H9 (cell line): ENCODE results near the gene TTC7B. TPM values are rescaled to one million over a fixed set of nuclear protein-coding genes. Genes with fewer than 3 reads are reported as not detected.

Source experiments
- DNase-seq: peaks from one replicate; pipeline ENCODE4 v3.0.0-alpha.2; 2017
- H2AFZ ChIP-seq: one replicate; pipeline ENCODE4 v1.6.1; 2013; ENCODE audit warnings: mild to moderate bottlenecking, low read length, control low read depth, moderate library complexity
- H2AK5ac ChIP-seq: 2 replicates; pipeline ENCODE4 v1.6.1; 2013; ENCODE audit warnings: low read length, control low read depth, mixed read lengths; ENCODE audit not compliant: insufficient read length
- H2BK120ac ChIP-seq: one replicate; pipeline ENCODE4 v1.6.1; 2013; ENCODE audit warnings: low read depth, mild to moderate bottlenecking, low read length, control low read depth, inconsistent platforms; ENCODE audit not compliant: poor library complexity, severe bottlenecking
- H2BK12ac ChIP-seq: 2 replicates; pipeline ENCODE4 v1.6.1; 2013; ENCODE audit warnings: low read length, control low read depth, mixed read lengths, low read depth; ENCODE audit not compliant: insufficient read length
- H2BK15ac ChIP-seq: 2 replicates; pipeline ENCODE4 v1.6.1; 2013; ENCODE audit warnings: low read depth, low read length, control low read depth
- H2BK20ac ChIP-seq: one replicate; pipeline ENCODE4 v1.6.1; 2013; ENCODE audit warnings: low read depth, mild to moderate bottlenecking, low read length, control low read depth, inconsistent platforms; ENCODE audit not compliant: poor library complexity, severe bottlenecking
- H2BK5ac ChIP-seq: 2 replicates; pipeline ENCODE4 v1.6.1; 2013; ENCODE audit warnings: low read length, control low read depth, mixed read lengths; ENCODE audit not compliant: insufficient read length
- H3K14ac ChIP-seq: 2 replicates; pipeline ENCODE4 v1.6.1; 2013; ENCODE audit warnings: low read length, control low read depth; ENCODE audit not compliant: insufficient read depth
- H3K18ac ChIP-seq: 2 replicates; pipeline ENCODE4 v1.6.1; 2013; ENCODE audit warnings: low read depth, mild to moderate bottlenecking, mixed read lengths, low read length, control low read depth; ENCODE audit not compliant: insufficient read length
- H3K23ac ChIP-seq: 2 replicates; pipeline ENCODE4 v1.6.1; 2013; ENCODE audit warnings: low read length, control low read depth, mixed read lengths, low read depth; ENCODE audit not compliant: insufficient read length
- H3K23me2 ChIP-seq: 2 replicates; pipeline ENCODE4 v1.6.1; 2013; ENCODE audit warnings: low read depth, mild to moderate bottlenecking, mixed read lengths, low read length, control low read depth; ENCODE audit not compliant: insufficient read length, poor library complexity, severe bottlenecking
- H3K27ac ChIP-seq: 2 replicates; pipeline ENCODE4 v1.5.1; 2013; ENCODE audit warnings: low read length, control low read depth, mixed read lengths, low read depth; ENCODE audit not compliant: insufficient read length
- H3K27me3 ChIP-seq: 2 replicates; pipeline ENCODE4 v1.6.1; 2013; ENCODE audit warnings: low read length, control low read depth, inconsistent platforms; ENCODE audit not compliant: insufficient read depth
- H3K4ac ChIP-seq: 2 replicates; pipeline ENCODE4 v1.6.1; 2013; ENCODE audit warnings: low read depth, mild to moderate bottlenecking, control low read depth, inconsistent platforms, low read length, moderate library complexity
- H3K4me1 ChIP-seq: 2 replicates; pipeline ENCODE4 v1.6.1; 2013; ENCODE audit warnings: low read length, control low read depth, inconsistent platforms; ENCODE audit not compliant: insufficient read depth
- H3K4me2 ChIP-seq: 2 replicates; pipeline ENCODE4 v1.6.1; 2013; ENCODE audit warnings: low read length, control low read depth, mixed read lengths; ENCODE audit not compliant: insufficient read length, insufficient read depth
- H3K56ac ChIP-seq: 2 replicates; pipeline ENCODE4 v1.6.1; 2013; ENCODE audit warnings: low read depth, mild to moderate bottlenecking, mixed read lengths, low read length, control low read depth; ENCODE audit not compliant: insufficient read length
- H3K79me1 ChIP-seq: 2 replicates; pipeline ENCODE4 v1.6.1; 2013; ENCODE audit warnings: low read depth, mild to moderate bottlenecking, moderate library complexity, low read length, control low read depth, inconsistent platforms; ENCODE audit not compliant: insufficient read depth, poor library complexity, severe bottlenecking
- H3K79me2 ChIP-seq: 2 replicates; pipeline ENCODE4 v1.6.1; 2013; ENCODE audit warnings: low read length, control low read depth, inconsistent platforms; ENCODE audit not compliant: insufficient read depth
- H3K9ac ChIP-seq: 2 replicates; pipeline ENCODE4 v1.6.1; 2013; ENCODE audit warnings: low read length, control low read depth, mixed read lengths; ENCODE audit not compliant: insufficient read length; ENCODE audit errors: extremely low read depth
- H3K9me3 ChIP-seq: one replicate; pipeline ENCODE4 v1.6.1; 2013; ENCODE audit warnings: low read depth, low read length, inconsistent platforms; ENCODE audit not compliant: control insufficient read depth
- H3T11ph ChIP-seq: one replicate; pipeline ENCODE4 v1.6.1; 2013; ENCODE audit warnings: mild to moderate bottlenecking, low read length, control low read depth, inconsistent platforms
- H4K20me1 ChIP-seq: one replicate; pipeline ENCODE4 v1.6.1; 2013; ENCODE audit not compliant: control insufficient read depth, insufficient read length, insufficient read depth
- H4K5ac ChIP-seq: 2 replicates; pipeline ENCODE4 v1.6.1; 2013; ENCODE audit warnings: low read depth, mild to moderate bottlenecking, mixed read lengths, low read length, control low read depth; ENCODE audit not compliant: insufficient read length
- H4K8ac ChIP-seq: replicated peaks from 2 replicates; pipeline ENCODE4 v1.6.1; 2013; ENCODE audit warnings: low read length, control low read depth, mixed read lengths, low read depth; ENCODE audit not compliant: insufficient read length
- H4K91ac ChIP-seq: 2 replicates; pipeline ENCODE4 v1.6.1; 2013; ENCODE audit warnings: low read depth, mild to moderate bottlenecking, moderate library complexity, mixed read lengths, low read length, control low read depth; ENCODE audit not compliant: insufficient read length
- H3K27ac Mint-ChIP-seq, 3 experiments: 2 replicates in 2 of 3; 3 replicates in 1 of 3; pipeline ENCODE4 v1.8.0; 2020 to 2021; ENCODE audit warnings: mixed read lengths in 3 of 3, mild to moderate bottlenecking in 1 of 3, moderate library complexity in 1 of 3
- H3K27me3 Mint-ChIP-seq: 2 replicates; pipeline ENCODE4 v1.8.0; 2021; ENCODE audit warnings: low read depth, mild to moderate bottlenecking, moderate library complexity, mixed read lengths
- H3K36me3 Mint-ChIP-seq, 3 experiments: 2 replicates in 2 of 3; 3 replicates in 1 of 3; pipeline ENCODE4 v1.8.0; 2020 to 2021; ENCODE audit warnings: low read depth in 3 of 3, mixed read lengths in 3 of 3; ENCODE audit not compliant: insufficient read depth in 1 of 3
- H3K4me1 Mint-ChIP-seq, 2 experiments: 2 replicates each; pipeline ENCODE4 v1.8.0; 2020; ENCODE audit warnings: mixed read lengths in 2 of 2
- H3K4me3 Mint-ChIP-seq, 2 experiments: 2 replicates in 1 of 2; 3 replicates in 1 of 2; pipeline ENCODE4 v1.8.0; 2020 to 2021; ENCODE audit warnings: mild to moderate bottlenecking in 2 of 2, mixed read lengths in 2 of 2, moderate library complexity in 1 of 2
- H3K9me3 Mint-ChIP-seq, 2 experiments: 2 replicates in 1 of 2; 3 replicates in 1 of 2; pipeline ENCODE4 v1.8.0; 2020; ENCODE audit warnings: mild to moderate bottlenecking in 2 of 2, mixed read lengths in 2 of 2, moderate library complexity in 1 of 2
- CTCF ChIP-seq: fragments of 200-600 bp; sonication (generic); conservative IDR thresholded peaks from 3 replicates; pipeline ENCODE4 v1.8.0; 2021; ENCODE audit warnings: antibody characterized with exemption, mild to moderate bottlenecking
- WGBS: extraction: QIAGEN DNeasy Blood & Tissue Kit; methylation state at CpG from one replicate; pipeline ENCODE4 v1.1.7; 2013; ENCODE audit warnings: missing lambda C conversion rate, low lambda C conversion rate, mixed read lengths; ENCODE audit not compliant: insufficient read length; ENCODE audit errors: extremely low coverage; 5-methylcytosine and 5-hydroxymethylcytosine counted together
- total RNA-seq: library from RNA; stranded (reverse); gene quantifications from 2 replicates; pipeline ENCODE4 v1.2.1, GENCODE V29; 2021

Gene TTC7B
- total RNA-seq, 1 experiment from 2014 or later, result 33.7 TPM

GRCh38 chr14:90503582-90503981, 312.6 kb downstream of the TTC7B start:
- Histone ChIP-seq H3K4me1 (peaks cover 5% of the 10 kb centered on the region; the same call in 1 of the 2 replicates), H2BK5ac (no peak overlapping the region), H2BK12ac (no peak overlapping the region), H3K56ac (no peak overlapping the region), H3K9ac (no peak overlapping the region), H2AK5ac (no peak overlapping the region), H4K5ac (no peak overlapping the region), H2BK120ac (no peak overlapping the region), H3K18ac (no peak overlapping the region), H4K91ac (no peak overlapping the region), H3K79me2 (no peaks in the 10 kb centered on the region), H3K14ac (no peak overlapping the region; the same call in 1 of the 2 replicates), H2AFZ (no peak overlapping the region), H3K23ac (no peak overlapping the region), H2BK20ac (no peak overlapping the region), H3K27me3 (no peaks in the 10 kb centered on the region), H4K20me1 (no peaks in the 10 kb centered on the region), H3K9me3 (no peaks in the 10 kb centered on the region), H3T11ph (no peak overlapping the region), H3K79me1 (no peaks in the 10 kb centered on the region), H2BK15ac (no peak overlapping the region), H3K4ac (no peak overlapping the region), H3K4me2 (no peak overlapping the region), H3K23me2 (no peaks in the 10 kb centered on the region), H3K27ac (no peak overlapping the region), H4K8ac (no peak overlapping the region)
- TF ChIP-seq CTCF, result no peak
- WGBS, result no CpG with 5 or more reads among the region's 5 CpGs
- Mint-ChIP-seq H3K4me3 (no peak overlapping the region), H3K27me3 (peaks cover 1% of the 10 kb centered on the region), H3K4me1 (peaks cover 32 to 36% of the 10 kb centered on the region in 2 experiments), H3K9me3 (no peaks in the 10 kb centered on the region; a peak in 1 of 5 replicates), H3K27ac (no peak overlapping the region), H3K36me3 (no peaks in the 10 kb centered on the region)
- no peak for DNase-seq
